NCI-H526 (cell line): ENCODE results near the gene PRSS58.

ENCODE experiments used
- DNase-seq, 2 experiments: peaks; one replicate each; lab custom pipeline; 2025; lab: John Stamatoyannopoulos, UW

The PRSS58 gene

GRCh38 chr7:142257958-142258357, at the start of gene PRSS58:
TSS of gene PRSS58 (minus strand) at chr7:142258058. CDS start at chr7:142257707, 351 bp downstream.
- DNase-seq: no peak

- no peak for DNase-seq
Measured at GRCh38 chr7:142307246-142307900, 49.5 kb upstream of the PRSS58 start.

- peak; percentile 33 to 59 for DNase-seq
Measured at GRCh38 chr7:142303650-142304049, 45.8 kb upstream of the PRSS58 start.

GRCh38 chr7:142301923-142302550, 44.2 kb upstream of the PRSS58 start:
- DNase-seq: peak in 1 of 2 experiments; percentile 53

GRCh38 chr7:142301299-142301698, 43.4 kb upstream of the PRSS58 start:
- DNase-seq: no peak

GRCh38 chr7:142300689-142301088, 42.8 kb upstream of the PRSS58 start:
- peak in 1 of 2 experiments; percentile 24 for DNase-seq

- no peak for DNase-seq
Measured at GRCh38 chr7:142299237-142299781, 41.5 kb upstream of the PRSS58 start.

GRCh38 chr7:142298627-142299026, 40.8 kb upstream of the PRSS58 start:
- DNase-seq: no peak

GRCh38 chr7:142298009-142298408, 40.2 kb upstream of the PRSS58 start:
- peak in 1 of 2 experiments; percentile 46 for DNase-seq

GRCh38 chr7:142280263-142280662, 22.4 kb upstream of the PRSS58 start:
- DNase-seq: no peak

- no peak for DNase-seq
Measured at GRCh38 chr7:142279601-142280000, 21.7 kb upstream of the PRSS58 start.

GRCh38 chr7:142275028-142275427, 17.2 kb upstream of the PRSS58 start:
- no peak for DNase-seq

- no peak for DNase-seq
Measured at GRCh38 chr7:142272841-142273240, 15.0 kb upstream of the PRSS58 start.

GRCh38 chr7:142263598-142264380, 5.9 kb upstream of the PRSS58 start:
- DNase-seq: no peak

GRCh38 chr7:142250705-142251104, 7.2 kb downstream of the PRSS58 start:
- DNase-seq: no peak

- DNase-seq: no peak
Measured at GRCh38 chr7:142249918-142250317, 7.9 kb downstream of the PRSS58 start.

- no peak for DNase-seq
Measured at GRCh38 chr7:142248166-142249160, 9.4 kb downstream of the PRSS58 start.

GRCh38 chr7:142243823-142244222, 14.0 kb downstream of the PRSS58 start:
- DNase-seq: no peak

- DNase-seq: no peak
Measured at GRCh38 chr7:142240546-142240945, 17.3 kb downstream of the PRSS58 start.

- peak in 1 of 2 experiments; percentile 13 for DNase-seq
Measured at GRCh38 chr7:142231716-142232115, 26.1 kb downstream of the PRSS58 start.

- DNase-seq: no peak
Measured at GRCh38 chr7:142228537-142229104, 29.2 kb downstream of the PRSS58 start.
